HCT116 (cell line): ENCODE data around the gene LYRM4. TPM values are rescaled to one million over a fixed set of nuclear protein-coding genes. Genes with fewer than 3 reads are reported as not detected.

Source experiments
- ATAC-seq: fragments of 200-7000 bp; cut with Tn5 transposase; 2 replicates; pipeline ENCODE4 v1.9.1; 2020; ENCODE audit warnings: mild to moderate bottlenecking, moderate library complexity
- BruUV-seq: library from RNA; stranded (reverse); fragments of 400-500 nt; replicated peaks from 2 replicates; lab custom pipeline; 2021; lab: Mats Ljungman, UMichigan
- CTCF ChIA-PET: fragments of 300-600 bp; sonication (Branson Sonifier 250); formaldehyde crosslinking; loops from one replicate; lab custom pipeline; 2021; ENCODE audit warnings: antibody characterized with exemption; lab: Charles Lee
- POLR2A ChIA-PET: fragments of 300-600, 350-600 bp; sonication (Branson Sonifier 250); formaldehyde crosslinking; loops from one replicate; lab custom pipeline; 2021; ENCODE audit warnings: antibody characterized with exemption; lab: Charles Lee
- RAD21 ChIA-PET, 2 experiments: fragments of 300-600 bp; sonication (Branson Sonifier 250); formaldehyde crosslinking; loops; one replicate each; lab custom pipeline; 2023; ENCODE audit warnings: low total read pairs in 2 of 2; ENCODE audit not compliant: uncharacterized antibody in 2 of 2, unreplicated experiment in 2 of 2, low non-redundant PET in 1 of 2; lab: Charles Lee
- DNase-seq: peaks from one replicate; pipeline ENCODE4 v3.0.0-alpha.2; 2010; ENCODE audit warnings: low read depth, low spot score
- H2AFZ ChIP-seq: fragments of 200-600 bp; shearing (Covaris generic), sonication (generic); 2 replicates; pipeline ENCODE4 v1.6.1; 2017; ENCODE audit warnings: low read depth, mixed run types, mixed read lengths, antibody characterized with exemption, low read length; ENCODE audit not compliant: poor library complexity, severe bottlenecking
- H3K27ac ChIP-seq: 2 replicates; pipeline ENCODE4 v1.5.1; 2012; ENCODE audit warnings: low read depth, low read length
- H3K27me3 ChIP-seq: fragments of 200-600 bp; sonication (generic); 2 replicates; pipeline ENCODE4 v1.6.1; 2016; ENCODE audit warnings: mixed run types, low read length, mixed read lengths; ENCODE audit not compliant: insufficient read depth
- H3K36me3 ChIP-seq, 2 experiments: fragments of 200-500 bp in 1 of 2; fragments of 200-600 bp in 1 of 2; sonication (Bioruptor generic) in 1 of 2; sonication (generic) in 1 of 2; 2 replicates each; pipeline versions ENCODE4 v1.5.1 to v1.6.1; 2014 to 2016; ENCODE audit warnings: low read length in 2 of 2, inconsistent platforms in 1 of 2, mixed read lengths in 1 of 2, mixed run types in 1 of 2; ENCODE audit not compliant: insufficient read depth in 2 of 2, control insufficient read depth in 1 of 2
- H3K4me1 ChIP-seq, 2 experiments: fragments of 200-600 bp in 1 of 2; sonication (generic) in 1 of 2; 2 replicates each; pipeline versions ENCODE4 v1.5.1 to v1.6.1; 2012 to 2017; ENCODE audit warnings: low read length in 2 of 2, inconsistent platforms in 1 of 2, mild to moderate bottlenecking in 1 of 2, mixed read lengths in 1 of 2, mixed run types in 1 of 2, moderate library complexity in 1 of 2; ENCODE audit not compliant: insufficient read depth in 2 of 2, control insufficient read depth in 1 of 2
- H3K4me2 ChIP-seq: fragments of 200-600 bp; sonication (generic); 2 replicates; pipeline ENCODE4 v1.6.1; 2017; ENCODE audit warnings: mixed run types, low read length, mixed read lengths
- H3K4me3 ChIP-seq, 2 experiments: fragments of 200-600 bp in 1 of 2; sonication (generic) in 1 of 2; replicated peaks in 1 of 2; 2 replicates each; pipeline ENCODE4 v1.5.1; 2011 to 2016; ENCODE audit warnings: low read length in 2 of 2, control low read depth in 1 of 2, low read depth in 1 of 2, mild to moderate bottlenecking in 1 of 2, mixed read lengths in 1 of 2, mixed run types in 1 of 2
- H3K79me2 ChIP-seq: fragments of 200-600 bp; sonication (generic); 2 replicates; pipeline ENCODE4 v1.6.1; 2017; ENCODE audit warnings: mild to moderate bottlenecking, mixed run types, low read length, moderate library complexity, mixed read lengths; ENCODE audit not compliant: insufficient read depth
- H3K9ac ChIP-seq: fragments of 200-600 bp; sonication (generic); 2 replicates; pipeline ENCODE4 v1.6.1; 2016; ENCODE audit warnings: low read length, mixed read lengths
- H3K9me2 ChIP-seq: fragments of 200-600 bp; sonication (generic), shearing (Covaris generic); 2 replicates; pipeline ENCODE4 v1.6.1; 2017; ENCODE audit warnings: mixed run types, mild to moderate bottlenecking, moderate library complexity; ENCODE audit not compliant: insufficient read depth
- H3K9me3 ChIP-seq, 2 experiments: fragments of 200-500 bp in 1 of 2; fragments of 200-600 bp in 1 of 2; sonication (Bioruptor generic) in 1 of 2; sonication (generic) in 1 of 2; 2 replicates each; pipeline ENCODE4 v1.6.1; 2014 to 2017; ENCODE audit warnings: low read length in 2 of 2, mixed read lengths in 2 of 2, inconsistent platforms in 1 of 2, low read depth in 1 of 2, mild to moderate bottlenecking in 1 of 2, mixed run types in 1 of 2, moderate library complexity in 1 of 2; ENCODE audit not compliant: control insufficient read depth in 1 of 2, insufficient read depth in 1 of 2
- H4K20me1 ChIP-seq: fragments of 200-600 bp; sonication (generic), shearing (Covaris generic); 2 replicates; pipeline ENCODE4 v1.6.1; 2017; ENCODE audit warnings: mixed run types, mild to moderate bottlenecking, moderate library complexity; ENCODE audit not compliant: insufficient read depth
- ATF3 ChIP-seq: IDR thresholded peaks from 2 replicates; pipeline ENCODE4 v1.6.1; 2012
- CBX3 ChIP-seq: IDR thresholded peaks from 2 replicates; pipeline ENCODE4 v1.6.1; 2012; ENCODE audit warnings: low read depth
- CEBPB ChIP-seq: IDR thresholded peaks from 2 replicates; pipeline ENCODE4 v1.6.1; 2012; ENCODE audit warnings: low read depth
- EGR1 ChIP-seq: IDR thresholded peaks from 2 replicates; pipeline ENCODE4 v1.6.1; 2012; ENCODE audit warnings: low read depth
- ELF1 ChIP-seq: IDR thresholded peaks from 2 replicates; pipeline ENCODE4 v1.6.1; 2012; ENCODE audit warnings: low read depth, borderline replicate concordance
- EZH2 ChIP-seq: fragments of 200-600 bp; sonication (generic); IDR thresholded peaks from 2 replicates; pipeline ENCODE4 v1.6.1; 2017; ENCODE audit warnings: antibody characterized with exemption, mixed run types
- EZH2phosphoT487 ChIP-seq: fragments of 200-600 bp; IDR thresholded peaks from 2 replicates; pipeline ENCODE4 v1.6.1; 2018; ENCODE audit warnings: antibody characterized with exemption, borderline replicate concordance
- FOSL1 ChIP-seq: IDR thresholded peaks from 2 replicates; pipeline ENCODE4 v1.6.1; 2012; ENCODE audit warnings: low read depth
- JUND ChIP-seq: IDR thresholded peaks from 2 replicates; pipeline ENCODE4 v1.6.1; 2012
- POLR2A ChIP-seq: IDR thresholded peaks from 2 replicates; pipeline ENCODE4 v1.7.0; 2011; ENCODE audit warnings: borderline replicate concordance; ENCODE audit not compliant: insufficient read depth, insufficient read length; ENCODE audit errors: extremely low read depth
- POLR2AphosphoS5 ChIP-seq: IDR thresholded peaks from 2 replicates; pipeline ENCODE4 v1.6.1; 2011; ENCODE audit warnings: mild to moderate bottlenecking, low read depth, low read length, moderate library complexity
- RAD21 ChIP-seq: IDR thresholded peaks from 2 replicates; pipeline ENCODE4 v1.6.1; 2012; ENCODE audit warnings: low read depth, mild to moderate bottlenecking
- SIN3A ChIP-seq: IDR thresholded peaks from 2 replicates; pipeline ENCODE4 v1.6.1; 2012; ENCODE audit warnings: low read depth
- SRF ChIP-seq: IDR thresholded peaks from 2 replicates; pipeline ENCODE4 v1.6.1; 2012; ENCODE audit warnings: low read depth
- TCF7L2 ChIP-seq: IDR thresholded peaks from 2 replicates; pipeline ENCODE4 v1.7.0; 2011; ENCODE audit warnings: borderline replicate concordance, inconsistent platforms; ENCODE audit not compliant: insufficient read depth, insufficient read length; ENCODE audit errors: extremely low read depth
- YY1 ChIP-seq: IDR thresholded peaks from 2 replicates; pipeline ENCODE4 v1.6.1; 2011; ENCODE audit warnings: low read length, low read depth, moderate library complexity, mild to moderate bottlenecking; ENCODE audit not compliant: insufficient replicate concordance; ENCODE audit errors: extremely low read depth
- ZFX ChIP-seq: fragments of 450-650 bp; IDR thresholded peaks from 2 replicates; pipeline ENCODE4 v1.6.1; 2017
- ZNF274 ChIP-seq: fragments of 200-500 bp; sonication (Bioruptor generic); IDR thresholded peaks from 2 replicates; pipeline ENCODE4 v1.6.1; 2014; ENCODE audit warnings: mild to moderate bottlenecking, low read depth, low read length, inconsistent platforms
- intact Hi-C: fragments of 100-400 bp; cut with micrococcal nuclease; formaldehyde crosslinking; loops from 2 replicates; pipeline ENCODE4 v1.10.0; 2022
- total RNA-seq: library from RNA; stranded (reverse); gene quantifications from one replicate; pipeline ENCODE4 v1.2.1, GENCODE V29; 2021; ENCODE audit not compliant: unreplicated experiment
- TF ChIP-seq, protein P1 (sequence below): IDR thresholded peaks from 2 replicates; pipeline ENCODE4 v1.6.1; 2011; ENCODE audit warnings: mild to moderate bottlenecking, low read length, moderate library complexity; ENCODE audit not compliant: insufficient replicate concordance; ENCODE audit errors: extremely low read depth
- TF ChIP-seq, protein P2 (sequence below): IDR thresholded peaks from 2 replicates; pipeline ENCODE4 v1.6.1; 2012

The LYRM4 gene
- total RNA-seq, 1 experiment from 2014 or later, result 30.1 TPM

GRCh38 chr6:5094327-5094726, 166.4 kb downstream of the LYRM4 start (continued):
- TF ChIP-seq, protein P1, sequence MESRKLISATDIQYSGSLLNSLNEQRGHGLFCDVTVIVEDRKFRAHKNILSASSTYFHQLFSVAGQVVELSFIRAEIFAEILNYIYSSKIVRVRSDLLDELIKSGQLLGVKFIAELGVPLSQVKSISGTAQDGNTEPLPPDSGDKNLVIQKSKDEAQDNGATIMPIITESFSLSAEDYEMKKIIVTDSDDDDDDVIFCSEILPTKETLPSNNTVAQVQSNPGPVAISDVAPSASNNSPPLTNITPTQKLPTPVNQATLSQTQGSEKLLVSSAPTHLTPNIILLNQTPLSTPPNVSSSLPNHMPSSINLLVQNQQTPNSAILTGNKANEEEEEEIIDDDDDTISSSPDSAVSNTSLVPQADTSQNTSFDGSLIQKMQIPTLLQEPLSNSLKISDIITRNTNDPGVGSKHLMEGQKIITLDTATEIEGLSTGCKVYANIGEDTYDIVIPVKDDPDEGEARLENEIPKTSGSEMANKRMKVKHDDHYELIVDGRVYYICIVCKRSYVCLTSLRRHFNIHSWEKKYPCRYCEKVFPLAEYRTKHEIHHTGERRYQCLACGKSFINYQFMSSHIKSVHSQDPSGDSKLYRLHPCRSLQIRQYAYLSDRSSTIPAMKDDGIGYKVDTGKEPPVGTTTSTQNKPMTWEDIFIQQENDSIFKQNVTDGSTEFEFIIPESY, result no peak
- TF ChIP-seq ELF1 (no peak), EGR1 (no peak), EZH2 (no peak)

DNA sequence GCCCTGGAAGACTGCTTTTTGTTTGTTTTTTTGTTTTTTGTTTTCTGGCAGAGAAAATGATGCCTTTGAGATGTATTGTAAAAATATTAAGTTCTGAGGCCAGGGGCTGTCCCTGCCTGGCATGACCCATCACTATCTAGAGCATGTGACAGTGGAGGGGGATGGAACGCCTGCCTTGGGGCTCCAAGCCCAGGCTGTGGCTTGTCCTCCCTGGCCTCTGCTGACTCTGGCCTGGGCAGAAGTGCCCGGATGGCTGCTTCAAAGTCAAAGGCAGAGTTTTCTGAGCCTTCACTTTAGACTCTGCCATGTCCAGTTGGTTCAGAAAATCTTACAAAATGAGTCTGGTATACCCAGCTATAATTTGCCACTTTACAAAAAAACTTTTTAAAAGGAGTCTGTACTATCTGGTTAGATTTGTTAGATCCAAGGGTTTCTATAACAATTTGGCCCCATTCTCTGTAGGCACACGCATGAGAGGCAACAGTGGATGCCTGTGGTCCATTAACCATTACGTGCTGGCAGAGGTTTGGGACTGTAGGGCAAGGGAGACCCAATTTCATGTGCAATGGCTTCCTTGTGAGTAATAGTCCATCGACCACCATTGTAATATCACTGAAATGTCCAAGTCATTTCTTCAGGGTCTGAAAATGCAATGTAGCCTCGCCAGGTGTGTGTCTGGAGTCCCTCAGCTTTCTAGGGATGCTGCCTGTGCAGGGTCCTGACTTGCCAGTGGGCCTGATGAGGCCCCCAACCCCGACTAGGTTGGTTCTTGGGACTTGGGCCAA, 167.3 kb downstream of the LYRM4 start:
- no peaks in the 10 kb centered on the region for H3K9me3 ChIP-seq
- H3K4me2 ChIP-seq, result no peak overlapping the region
- BruUV-seq, result no TSS peak
- H3K79me2 ChIP-seq, result no peaks in the 10 kb centered on the region
- TF ChIP-seq EZH2 (no peak), YY1 (no peak), FOSL1 (no peak), POLR2A (no peak), SRF (no peak), TCF7L2 (no peak), SIN3A (no peak), ATF3 (no peak), ZFX (no peak), POLR2AphosphoS5 (no peak), CBX3 (no peak), EZH2phosphoT487 (no peak), CEBPB (no peak), ZNF274 (no peak), ELF1 (no peak), JUND (no peak), RAD21 (no peak)
- TF ChIP-seq, protein P2, sequence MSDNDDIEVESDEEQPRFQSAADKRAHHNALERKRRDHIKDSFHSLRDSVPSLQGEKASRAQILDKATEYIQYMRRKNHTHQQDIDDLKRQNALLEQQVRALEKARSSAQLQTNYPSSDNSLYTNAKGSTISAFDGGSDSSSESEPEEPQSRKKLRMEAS, result no peak
- TF ChIP-seq, protein P1, result no peak
- intact Hi-C loops, result no loop called here
- ATAC-seq, result no peak
- no peaks in the 10 kb centered on the region for H3K27me3 ChIP-seq
- no peak overlapping the region for H2AFZ ChIP-seq
- no peaks in the 10 kb centered on the region for H3K36me3 ChIP-seq
- H3K9ac ChIP-seq, result no peak overlapping the region
- ChIA-PET POLR2A (no interaction called here), CTCF (no interaction called here), RAD21 (no interaction called here)
- H3K9me2 ChIP-seq, result no peaks in the 10 kb centered on the region
- H3K4me1 ChIP-seq, result no peaks in the 10 kb centered on the region
- H3K4me3 ChIP-seq, result no peak overlapping the region
- DNase-seq, result no peak
- no peak overlapping the region for H3K27ac ChIP-seq
- H4K20me1 ChIP-seq, result no peaks in the 10 kb centered on the region
